HUES64 (cell line): ENCODE measurements around the gene RAB7A. TPM values are rescaled to one million over a fixed set of nuclear protein-coding genes. Genes with fewer than 3 reads are reported as not detected.
A peak's percentile ranks its signal among the peaks of the same experiment; 100 is the strongest.

Source experiments
- H3K27ac ChIP-seq: 2 replicates; pipeline ENCODE4 v1.7.0; 2013; ENCODE audit warnings: low read depth, low read length, inconsistent platforms
- H3K27me3 ChIP-seq: 2 replicates; pipeline ENCODE4 v1.6.1; 2013; ENCODE audit warnings: mild to moderate bottlenecking, low read length; ENCODE audit not compliant: insufficient read depth
- H3K36me3 ChIP-seq: 2 replicates; pipeline ENCODE4 v1.6.1; 2013; ENCODE audit warnings: mild to moderate bottlenecking, low read length; ENCODE audit not compliant: insufficient read depth
- H3K4me1 ChIP-seq: 2 replicates; pipeline ENCODE4 v1.6.1; 2013; ENCODE audit warnings: mild to moderate bottlenecking, low read length, moderate library complexity; ENCODE audit not compliant: insufficient read depth
- H3K4me3 ChIP-seq: 2 replicates; pipeline ENCODE4 v1.5.1; 2013; ENCODE audit warnings: mild to moderate bottlenecking, low read length, moderate library complexity
- H3K9ac ChIP-seq: 2 replicates; pipeline ENCODE4 v1.6.1; 2013; ENCODE audit warnings: mild to moderate bottlenecking, low read depth, low read length
- H3K9me3 ChIP-seq: 2 replicates; pipeline ENCODE4 v1.6.1; 2013; ENCODE audit warnings: low read depth, low read length; ENCODE audit not compliant: insufficient read depth
- WGBS: fragments of 150-250, 120-280 bp; methylation state at CpG from one replicate; pipeline ENCODE4 v1.1.7; 2013; ENCODE audit warnings: missing lambda C conversion rate; 5-methylcytosine and 5-hydroxymethylcytosine counted together
- polyA plus RNA-seq, 2 experiments: library from polyadenylated mRNA; stranded (reverse); fragments of 50-300 nt; gene quantifications; one replicate each; pipeline ENCODE4 v1.2.3, GENCODE V29; 2013

Gene RAB7A
- polyA plus RNA-seq (2013, experiment 1 of 2), result 95.4 TPM
- 110 TPM for polyA plus RNA-seq (2013, experiment 2 of 2)

DNA sequence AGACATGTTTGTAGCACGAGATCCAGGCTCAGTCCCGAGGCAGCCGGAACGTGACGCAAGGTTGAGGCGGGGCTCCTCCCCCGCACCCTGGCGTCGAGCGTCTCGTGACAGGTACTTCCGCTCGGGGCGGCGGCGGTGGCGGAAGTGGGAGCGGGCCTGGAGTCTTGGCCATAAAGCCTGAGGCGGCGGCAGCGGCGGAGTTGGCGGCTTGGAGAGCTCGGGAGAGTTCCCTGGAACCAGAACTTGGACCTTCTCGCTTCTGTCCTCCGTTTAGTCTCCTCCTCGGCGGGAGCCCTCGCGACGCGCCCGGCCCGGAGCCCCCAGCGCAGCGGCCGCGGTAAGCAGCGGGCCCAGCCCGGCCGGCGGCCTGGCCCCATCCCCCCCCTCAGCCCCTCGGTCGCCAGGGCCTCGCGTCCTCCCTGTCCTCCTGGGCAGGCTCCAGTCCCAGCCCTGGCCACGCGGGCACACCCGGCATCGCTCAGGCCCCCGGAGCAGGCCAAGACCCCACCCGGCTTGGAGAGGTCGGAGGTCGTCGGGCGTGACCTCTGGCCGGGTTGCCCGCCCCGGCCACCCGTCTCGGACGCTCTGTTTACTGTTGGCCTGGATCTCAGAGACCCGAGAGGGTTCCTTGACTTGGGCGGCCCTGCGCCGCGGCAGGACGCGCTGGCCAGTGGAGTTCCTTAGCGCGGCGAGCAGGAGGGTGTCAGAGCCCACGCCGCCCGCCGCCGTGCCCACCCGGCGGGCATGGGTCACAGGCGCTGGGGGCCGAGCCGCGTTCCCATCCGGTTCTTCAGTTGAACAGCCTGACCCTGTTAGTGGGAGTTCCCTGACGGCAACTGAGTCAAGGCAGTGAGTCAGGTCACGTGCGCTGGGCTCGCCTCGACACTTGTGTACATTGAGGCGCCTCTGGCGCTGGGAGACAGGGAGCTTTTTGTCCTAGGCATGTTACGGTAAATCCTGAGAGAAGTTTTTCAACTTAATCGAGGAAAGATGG, at the start of gene RAB7A:
Gene RAB7A, plus strand, starts transcription at position 161 of the 994 bp plus-strand sequence. CDS start 69,185 bp downstream, outside the sequence.
- under 1% methylated on average over 93 of the region's 93 CpGs for WGBS
- Histone ChIP-seq H3K27ac (peak within 1 kb of the TSS; percentile 89), H3K36me3 (no peaks in the 10 kb centered on the region), H3K4me1 (peaks cover 28% of the 10 kb centered on the region), H3K9ac (peak within 1 kb of the TSS; percentile 89), H3K4me3 (peak within 1 kb of the TSS; percentile 88), H3K27me3 (no peaks in the 10 kb centered on the region), H3K9me3 (no peaks in the 10 kb centered on the region)

GRCh38 chr3:128679338-128679737, 46.6 kb upstream of the RAB7A start:
- H3K9me3 ChIP-seq, result no peaks in the 10 kb centered on the region
- H3K36me3 ChIP-seq, result no peaks in the 10 kb centered on the region
- H3K4me3 ChIP-seq, result no peak overlapping the region
- peaks cover 23% of the 10 kb centered on the region for H3K27me3 ChIP-seq
- H3K9ac ChIP-seq, result no peak overlapping the region
- 94% methylated on average over 1 of the region's 2 CpGs for WGBS
- no peak overlapping the region for H3K27ac ChIP-seq
- H3K4me1 ChIP-seq, result peaks cover 13% of the 10 kb centered on the region

- H3K27me3 ChIP-seq, result peaks cover 17% of the 10 kb centered on the region
- peak overlapping the region; percentile 89 for H3K9ac ChIP-seq
- peaks cover 13% of the 10 kb centered on the region for H3K4me1 ChIP-seq
- peak overlapping the region; percentile 96 for H3K27ac ChIP-seq
- H3K9me3 ChIP-seq, result no peaks in the 10 kb centered on the region
- H3K4me3 ChIP-seq, result peak overlapping the region; percentile 57
- under 1% methylated on average over 67 of the region's 67 CpGs for WGBS
- H3K36me3 ChIP-seq, result no peaks in the 10 kb centered on the region
Measured at GRCh38 chr3:128680603-128681368, 45.2 kb upstream of the RAB7A start.

DNA sequence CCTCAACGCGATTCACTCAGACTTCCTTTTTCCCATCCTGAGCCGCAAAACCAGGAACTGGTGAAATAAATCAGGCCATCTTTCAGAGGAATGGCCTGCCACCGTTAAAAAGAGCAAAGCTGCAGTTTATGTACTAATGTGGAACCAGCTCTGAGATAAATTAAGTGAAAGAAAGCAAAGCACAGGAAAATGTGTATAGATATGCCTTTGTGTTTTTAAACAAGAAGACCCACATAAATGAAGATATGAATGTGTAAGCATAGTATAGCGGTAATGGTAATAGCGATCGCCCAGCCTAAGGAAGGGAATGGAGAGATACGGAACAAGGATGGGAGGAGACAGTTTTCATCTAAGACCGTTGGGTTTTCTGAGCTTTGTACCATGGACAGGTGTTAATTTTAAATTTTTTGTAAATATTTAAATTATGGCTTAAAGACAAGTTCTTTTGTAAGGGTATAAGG, 44.6 kb upstream of the RAB7A start:
- H3K27me3 ChIP-seq, result peaks cover 15% of the 10 kb centered on the region
- peaks cover 10% of the 10 kb centered on the region for H3K4me1 ChIP-seq
- H3K9ac ChIP-seq, result peak overlapping the region; percentile 89
- peak overlapping the region; percentile 57 for H3K4me3 ChIP-seq
- no peaks in the 10 kb centered on the region for H3K36me3 ChIP-seq
- peak overlapping the region; percentile 96 for H3K27ac ChIP-seq
- WGBS, result 52% methylated on average over 9 of the region's 9 CpGs
- no peaks in the 10 kb centered on the region for H3K9me3 ChIP-seq

- Histone ChIP-seq H3K27me3 (no peaks in the 10 kb centered on the region), H3K9me3 (no peaks in the 10 kb centered on the region), H3K36me3 (no peaks in the 10 kb centered on the region), H3K4me3 (no peak overlapping the region), H3K9ac (no peak overlapping the region), H3K27ac (no peak overlapping the region), H3K4me1 (peaks cover 10% of the 10 kb centered on the region)
- 87% methylated on average over 3 of the region's 3 CpGs for WGBS
Measured at GRCh38 chr3:128683957-128684356, 42.0 kb upstream of the RAB7A start.

DNA sequence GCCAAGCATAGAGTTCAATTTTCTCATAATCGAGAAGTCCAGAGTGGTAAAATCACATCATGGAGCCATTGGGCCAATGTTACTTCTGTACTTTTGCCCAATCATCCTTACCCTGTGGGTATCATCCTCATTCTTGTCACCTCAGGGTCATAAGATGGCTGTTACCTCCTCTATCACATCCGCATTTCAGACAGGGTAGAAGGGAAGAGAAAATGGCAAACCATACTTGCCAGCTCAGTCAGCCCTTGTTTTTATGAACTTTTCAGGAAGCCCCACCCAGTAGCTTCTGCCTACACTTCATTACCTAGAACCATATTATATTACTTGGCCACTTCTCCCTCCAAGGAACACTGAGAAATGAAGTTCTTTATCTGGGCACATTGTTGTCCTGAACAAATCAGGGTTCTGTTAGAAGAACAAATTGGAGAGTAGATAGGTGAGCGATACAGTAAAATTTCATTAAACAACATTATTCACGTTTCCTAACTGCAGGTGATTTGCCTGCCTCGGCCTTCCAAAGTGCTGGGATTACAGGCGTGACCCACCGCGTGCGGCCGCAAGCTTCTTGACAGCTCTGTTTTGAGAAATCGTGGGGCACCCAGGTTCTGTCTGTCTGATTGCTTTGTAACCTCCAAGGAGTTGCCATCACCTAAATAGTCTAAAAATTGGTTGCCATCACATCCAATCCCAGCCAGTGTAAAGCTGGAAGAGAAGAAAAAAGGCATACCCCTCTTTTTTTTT, 40.8 kb upstream of the RAB7A start:
- Histone ChIP-seq H3K4me1 (peaks cover 10% of the 10 kb centered on the region), H3K9ac (no peak overlapping the region), H3K27me3 (no peaks in the 10 kb centered on the region), H3K9me3 (no peaks in the 10 kb centered on the region), H3K4me3 (no peak overlapping the region), H3K27ac (no peak overlapping the region), H3K36me3 (no peaks in the 10 kb centered on the region)
- WGBS, result 97% methylated on average over 11 of the region's 11 CpGs

GRCh38 chr3:128686465-128686864, 39.5 kb upstream of the RAB7A start:
- H3K4me1 ChIP-seq, result peaks cover 7% of the 10 kb centered on the region
- H3K27ac ChIP-seq, result no peak overlapping the region
- no peak overlapping the region for H3K4me3 ChIP-seq
- no peaks in the 10 kb centered on the region for H3K27me3 ChIP-seq
- no peaks in the 10 kb centered on the region for H3K9me3 ChIP-seq
- WGBS, result 95% methylated on average over 8 of the region's 8 CpGs
- no peak overlapping the region for H3K9ac ChIP-seq
- no peaks in the 10 kb centered on the region for H3K36me3 ChIP-seq

DNA sequence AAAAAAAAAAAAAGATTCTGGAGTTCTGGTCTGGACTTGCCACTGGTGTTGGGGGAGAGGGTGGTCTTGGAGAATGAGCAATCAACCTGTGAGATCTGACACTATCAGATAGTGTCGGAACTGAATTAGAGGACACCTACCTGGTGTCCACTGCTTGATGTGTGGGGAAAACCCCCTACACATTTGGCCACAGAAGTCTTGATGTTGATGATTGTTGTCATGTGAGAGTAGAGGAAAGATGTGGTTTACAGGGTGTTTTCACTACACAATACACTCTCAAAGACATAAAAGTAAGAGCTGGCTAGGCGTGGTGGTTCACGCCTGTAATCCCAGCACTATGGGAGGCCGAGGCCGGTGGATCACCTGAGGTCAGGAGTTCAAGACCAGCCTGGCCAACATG, 36.9 kb upstream of the RAB7A start:
- Histone ChIP-seq H3K9me3 (no peaks in the 10 kb centered on the region), H3K36me3 (no peaks in the 10 kb centered on the region), H3K27me3 (no peaks in the 10 kb centered on the region), H3K27ac (no peak overlapping the region), H3K4me1 (no peaks in the 10 kb centered on the region), H3K9ac (no peak overlapping the region), H3K4me3 (no peak overlapping the region)
- WGBS, result 96% methylated on average over 5 of the region's 5 CpGs

GRCh38 chr3:128693696-128694095, 32.3 kb upstream of the RAB7A start:
- Histone ChIP-seq H3K27ac (no peak overlapping the region), H3K36me3 (no peaks in the 10 kb centered on the region), H3K9ac (no peak overlapping the region), H3K9me3 (no peaks in the 10 kb centered on the region), H3K27me3 (peaks cover 4% of the 10 kb centered on the region), H3K4me3 (no peak overlapping the region), H3K4me1 (no peaks in the 10 kb centered on the region)
- 42% methylated on average over 1 of the region's 2 CpGs for WGBS

GRCh38 chr3:128697341-128697740, 28.6 kb upstream of the RAB7A start:
- Histone ChIP-seq H3K27me3 (peaks cover 6% of the 10 kb centered on the region), H3K9ac (no peak overlapping the region)

More at GRCh38 chr3:128697341-128697740, 28.6 kb upstream of the RAB7A start:
- H3K9me3 ChIP-seq, result no peaks in the 10 kb centered on the region
- H3K27ac ChIP-seq, result no peak overlapping the region
- H3K4me3 ChIP-seq, result no peak overlapping the region
- 96% methylated on average over 8 of the region's 8 CpGs for WGBS
- H3K4me1 ChIP-seq, result no peaks in the 10 kb centered on the region
- H3K36me3 ChIP-seq, result no peaks in the 10 kb centered on the region
